ENCODE measurements around the gene CREB5. TPM values are rescaled to one million over a fixed set of nuclear protein-coding genes. Genes with fewer than 3 reads are reported as not detected.

The CREB5 gene
- total RNA-seq, 1 experiment from 2014 or later = 0.49 TPM

- DNase-seq (ENCODE audit: low read depth, low spot score) (no peak), ATAC-seq (no peak)
- POLR2A ChIA-PET = no interaction called here
- no peaks in the 10 kb centered on the region for H3K79me2 ChIP-seq (ENCODE audit: insufficient read depth, low read length)
- intact Hi-C loops (cut with micrococcal nuclease) = no loop called here
- no peak overlapping the region for H3K4me2 ChIP-seq (ENCODE audit: low read length)
- H3K27ac ChIP-seq (ENCODE audit: low read depth, low read length) = no peak overlapping the region
- H3K9ac ChIP-seq (ENCODE audit: low read length) = no peak overlapping the region
- CTCF ChIA-PET = no interaction called here
- peaks cover 76% of the 10 kb centered on the region for H3K27me3 ChIP-seq (ENCODE audit: insufficient read depth, low read length)
- RAD21 ChIA-PET (ENCODE audit: low non-redundant PET in 1 of 2, low total read pairs in 2 of 2, uncharacterized antibody in 2 of 2, unreplicated experiment in 2 of 2) = no interaction called here
- no peak overlapping the region for H2AFZ ChIP-seq (ENCODE audit: low read depth, low read length, poor library complexity, severe bottlenecking)
- no peaks in the 10 kb centered on the region for H4K20me1 ChIP-seq (ENCODE audit: insufficient read depth)
- no TSS peak for BruUV-seq (replicated peaks)
- no peak overlapping the region for H3K4me3 ChIP-seq (replicated peaks in 1 of 2; ENCODE audit: low read depth in 1 of 2, low read length in 2 of 2)
- H3K4me1 ChIP-seq (ENCODE audit: control insufficient read depth in 1 of 2, insufficient read depth in 2 of 2, low read length in 2 of 2) = no peaks in the 10 kb centered on the region
- no peak for TF ChIP-seq POLR2AphosphoS5 (IDR thresholded peaks at IDR 0.05; ENCODE audit: low read depth, low read length)
- no peak for TF ChIP-seq ZNF274 (IDR thresholded peaks at IDR 0.05; ENCODE audit: low read depth, low read length)
- TF ChIP-seq ZFX (IDR thresholded peaks at IDR 0.05) = no peak
- no peak for TF ChIP-seq SP1 (IDR thresholded peaks at IDR 0.05; ENCODE audit: low read depth)
- no peak for TF ChIP-seq SRF (IDR thresholded peaks at IDR 0.05; ENCODE audit: low read depth)
- TF ChIP-seq EZH2phosphoT487 (IDR thresholded peaks at IDR 0.05; ENCODE audit: borderline replicate concordance) = no peak
- no peak for TF ChIP-seq ELF1 (IDR thresholded peaks at IDR 0.05; ENCODE audit: borderline replicate concordance, low read depth)
- TF ChIP-seq TCF7L2 (IDR thresholded peaks at IDR 0.05; ENCODE audit: borderline replicate concordance, extremely low read depth, insufficient read depth, insufficient read length) = no peak
- no peak for TF ChIP-seq CBX3 (IDR thresholded peaks at IDR 0.05; ENCODE audit: low read depth)
- no peak for TF ChIP-seq ATF3 (IDR thresholded peaks at IDR 0.05)
- TF ChIP-seq JUND (IDR thresholded peaks at IDR 0.05) = no peak
- no peak for TF ChIP-seq POLR2A (IDR thresholded peaks at IDR 0.05; ENCODE audit: borderline replicate concordance, extremely low read depth, insufficient read depth, insufficient read length)
- TF ChIP-seq MAX (IDR thresholded peaks at IDR 0.05) = no peak
- TF ChIP-seq ZBTB33 (IDR thresholded peaks at IDR 0.05; ENCODE audit: extremely low read depth, insufficient replicate concordance, low read length) = no peak
- no peak for TF ChIP-seq RAD21 (IDR thresholded peaks at IDR 0.05; ENCODE audit: low read depth)
- H3K9me3 ChIP-seq (ENCODE audit: control insufficient read depth in 1 of 2, insufficient read depth in 1 of 2, low read depth in 1 of 2, low read length in 2 of 2) = no peaks in the 10 kb centered on the region
- no peaks in the 10 kb centered on the region for H3K36me3 ChIP-seq (ENCODE audit: control insufficient read depth in 1 of 2, insufficient read depth in 2 of 2, low read length in 2 of 2)
- no peaks in the 10 kb centered on the region for H3K9me2 ChIP-seq (ENCODE audit: insufficient read depth)
Observed at GRCh38 chr7:28423918-28424514, 11.7 kb downstream of the CREB5 start.
